Transverse colon (tissue), 4 donors: ENCODE measurements around the gene NAT14.

ENCODE experiments used
- CTCF ChIP-seq, 5 experiments: fragments of 200-600 bp in 3 of 5; fragments of 450-650 bp in 2 of 5; sonication (generic) in 3 of 5; IDR thresholded peaks; 1 replicate in 2 of 5; 2 replicates in 3 of 5; pipeline ENCODE4 v1.5.1; 2016 to 2017; ENCODE audit warnings: antibody characterized with exemption in 5 of 5, inconsistent platforms in 3 of 5, mild to moderate bottlenecking in 2 of 5, moderate library complexity in 1 of 5
- POLR2AphosphoS5 ChIP-seq, 3 donors: sonication (generic); formaldehyde crosslinking; IDR thresholded peaks; one replicate each; pipeline ENCODE4 v1.6.1; 2016; ENCODE audit warnings: antibody characterized with exemption in 3 of 3

GRCh38 chr19:55441319-55441691 is 43.7 kb upstream of the NAT14 start:
- TF ChIP-seq CTCF (IDR thresholded peaks at IDR 0.05) (no peak), POLR2AphosphoS5 (IDR thresholded peaks at IDR 0.05) (no peak)
